ENCODE results near the gene SGK1.

DNA sequence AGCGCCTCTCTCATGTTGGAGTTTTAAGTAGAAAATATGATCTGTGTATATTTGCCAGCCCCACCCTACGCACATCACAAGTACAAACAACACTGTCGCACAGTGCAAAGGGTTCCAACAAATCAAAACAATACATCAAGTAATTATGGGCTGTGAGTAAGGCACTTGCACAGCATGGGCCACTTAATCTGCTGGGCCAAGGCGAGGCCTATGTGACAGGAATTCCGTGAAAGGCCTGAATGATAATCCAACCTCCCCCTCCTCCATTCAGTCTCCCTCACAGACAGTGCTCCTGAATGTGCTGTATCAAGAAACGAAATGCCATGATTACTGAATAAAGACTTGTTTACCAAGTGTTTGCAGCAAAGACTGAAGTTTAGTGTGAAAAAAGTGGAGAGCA, 135.4 kb downstream of the SGK1 start:
- no peak for TF ChIP-seq POLR2A (IDR thresholded peaks at IDR 0.05)
- TF ChIP-seq, protein P1, sequence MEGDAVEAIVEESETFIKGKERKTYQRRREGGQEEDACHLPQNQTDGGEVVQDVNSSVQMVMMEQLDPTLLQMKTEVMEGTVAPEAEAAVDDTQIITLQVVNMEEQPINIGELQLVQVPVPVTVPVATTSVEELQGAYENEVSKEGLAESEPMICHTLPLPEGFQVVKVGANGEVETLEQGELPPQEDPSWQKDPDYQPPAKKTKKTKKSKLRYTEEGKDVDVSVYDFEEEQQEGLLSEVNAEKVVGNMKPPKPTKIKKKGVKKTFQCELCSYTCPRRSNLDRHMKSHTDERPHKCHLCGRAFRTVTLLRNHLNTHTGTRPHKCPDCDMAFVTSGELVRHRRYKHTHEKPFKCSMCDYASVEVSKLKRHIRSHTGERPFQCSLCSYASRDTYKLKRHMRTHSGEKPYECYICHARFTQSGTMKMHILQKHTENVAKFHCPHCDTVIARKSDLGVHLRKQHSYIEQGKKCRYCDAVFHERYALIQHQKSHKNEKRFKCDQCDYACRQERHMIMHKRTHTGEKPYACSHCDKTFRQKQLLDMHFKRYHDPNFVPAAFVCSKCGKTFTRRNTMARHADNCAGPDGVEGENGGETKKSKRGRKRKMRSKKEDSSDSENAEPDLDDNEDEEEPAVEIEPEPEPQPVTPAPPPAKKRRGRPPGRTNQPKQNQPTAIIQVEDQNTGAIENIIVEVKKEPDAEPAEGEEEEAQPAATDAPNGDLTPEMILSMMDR (IDR thresholded peaks at IDR 0.05), result no peak
